Measurements from ENCODE around the gene AXIN2.

AXIN2 gene

DNA sequence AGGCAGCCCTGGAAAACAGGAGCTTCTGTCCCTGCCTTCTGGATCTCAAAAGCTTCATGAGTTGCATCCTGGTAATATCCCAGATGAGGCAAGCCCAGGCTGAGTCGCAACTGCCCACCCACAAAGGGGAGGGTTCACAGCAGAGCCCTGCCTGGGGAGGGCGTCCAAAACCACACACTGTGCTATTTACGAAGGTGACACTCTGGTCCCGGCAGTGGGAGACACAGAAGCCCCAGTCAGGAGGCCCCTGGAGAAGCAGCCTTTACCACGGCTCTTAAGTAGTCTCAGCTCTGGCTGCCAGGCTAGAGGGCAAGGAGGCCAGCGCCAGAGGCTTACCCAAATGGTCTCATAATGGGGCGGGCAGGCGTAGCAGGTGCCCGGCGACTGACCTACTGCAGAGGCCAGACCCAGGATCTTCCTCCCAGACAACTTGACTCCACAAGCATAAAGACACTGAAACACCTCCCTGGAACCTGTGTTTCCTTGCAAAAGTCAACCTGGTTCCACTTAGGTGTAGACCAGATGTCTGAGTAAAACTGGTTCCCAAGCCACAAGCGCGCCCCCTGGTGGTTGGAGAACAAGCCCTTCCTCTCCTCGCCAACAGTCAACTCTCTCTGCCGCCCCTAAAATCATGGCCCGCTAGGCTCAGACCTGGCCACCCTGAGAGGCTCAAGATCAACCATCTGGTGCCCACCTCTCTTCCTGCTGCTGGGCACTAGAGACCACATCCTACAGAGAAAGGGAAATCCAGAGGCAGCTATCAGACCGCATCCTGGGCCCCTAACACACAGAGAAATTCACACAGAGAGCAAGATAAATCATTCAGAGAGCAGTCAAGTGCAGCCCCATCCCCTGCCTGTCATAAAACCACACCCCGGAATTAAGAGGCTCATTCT is 5.2 kb downstream of the AXIN2 start:
- peak overlapping the region; percentile 5 for H3K4me3 ChIP-seq (ENCODE audit: low read depth, low read length)

DNA sequence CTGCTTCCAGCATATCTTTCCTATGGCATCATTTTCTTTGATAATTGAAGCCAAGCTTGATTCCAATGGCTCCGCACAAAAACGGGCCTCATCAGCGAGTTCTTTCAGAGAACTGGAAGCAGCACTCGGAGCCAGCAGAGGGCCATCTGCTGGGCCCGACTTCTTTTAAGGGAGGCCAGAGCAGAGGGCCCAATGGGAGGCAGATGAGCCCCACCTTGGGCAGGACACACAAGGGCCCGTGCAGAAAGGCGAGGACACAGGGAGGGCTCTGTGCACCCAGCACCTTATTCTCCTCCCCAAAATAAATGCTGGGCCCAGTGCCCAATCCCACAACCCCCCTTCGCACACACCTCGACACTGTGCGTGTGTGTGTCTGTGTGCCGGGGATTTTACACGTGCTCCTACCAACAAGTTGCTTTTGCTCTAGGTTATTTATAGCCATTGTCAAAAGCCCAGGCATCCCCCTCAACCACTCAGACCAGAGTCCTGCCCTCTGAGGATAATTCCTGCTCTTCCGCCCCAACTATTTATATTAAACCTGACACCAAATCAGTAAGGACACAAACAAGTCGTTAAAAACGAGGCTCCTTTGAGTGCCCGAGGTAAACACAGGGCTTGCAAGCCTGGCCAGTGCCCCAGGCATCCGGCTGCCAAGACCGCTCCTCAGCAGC is 6.8 kb downstream of the AXIN2 start:
- no peak overlapping the region for H3K4me3 ChIP-seq (ENCODE audit: low read depth, low read length)

DNA sequence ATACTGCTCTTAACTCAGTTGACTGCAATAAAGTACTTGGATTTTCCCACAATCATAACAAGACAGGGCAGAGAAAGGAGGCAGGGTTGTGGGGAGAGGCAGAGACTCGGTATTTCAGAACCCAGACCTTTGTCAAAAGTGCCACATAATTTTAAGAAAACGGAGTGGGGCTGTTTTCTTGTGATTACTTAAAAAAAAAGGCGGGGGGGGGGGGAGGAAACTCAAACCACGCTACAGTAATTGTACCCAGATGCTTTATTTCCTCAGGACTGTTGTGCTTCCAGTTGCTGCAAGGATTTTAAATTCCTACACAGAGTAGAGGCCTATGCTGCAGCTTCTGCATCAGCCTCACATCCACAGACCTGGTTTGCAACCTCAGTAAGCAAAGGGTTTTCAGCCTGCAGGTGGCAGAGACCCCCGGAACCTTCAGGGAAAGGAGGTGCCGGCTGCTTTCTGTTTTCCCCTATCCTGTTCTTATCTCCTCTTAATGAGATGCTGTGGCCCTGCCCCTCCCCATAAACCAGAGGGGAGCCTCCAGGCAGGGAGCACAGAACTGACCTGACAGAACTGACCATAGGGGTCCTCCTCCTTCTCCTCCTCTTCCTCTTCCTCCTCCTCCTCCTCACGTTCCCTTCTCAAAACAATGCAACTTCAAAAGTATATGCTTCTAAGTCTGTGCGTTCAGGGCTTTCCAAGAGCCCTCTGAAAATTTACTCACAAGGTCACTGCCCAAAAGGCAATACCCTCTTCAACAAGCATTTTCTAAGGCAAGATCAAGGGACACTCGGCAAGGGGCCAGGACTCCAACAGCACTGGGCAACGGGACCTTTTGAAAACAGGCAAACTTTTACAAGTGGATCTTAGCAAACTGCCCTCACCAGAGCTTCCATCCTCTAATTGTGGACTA is 7.5 kb downstream of the AXIN2 start:
- no peak overlapping the region for H3K4me3 ChIP-seq (ENCODE audit: low read depth, low read length)

DNA sequence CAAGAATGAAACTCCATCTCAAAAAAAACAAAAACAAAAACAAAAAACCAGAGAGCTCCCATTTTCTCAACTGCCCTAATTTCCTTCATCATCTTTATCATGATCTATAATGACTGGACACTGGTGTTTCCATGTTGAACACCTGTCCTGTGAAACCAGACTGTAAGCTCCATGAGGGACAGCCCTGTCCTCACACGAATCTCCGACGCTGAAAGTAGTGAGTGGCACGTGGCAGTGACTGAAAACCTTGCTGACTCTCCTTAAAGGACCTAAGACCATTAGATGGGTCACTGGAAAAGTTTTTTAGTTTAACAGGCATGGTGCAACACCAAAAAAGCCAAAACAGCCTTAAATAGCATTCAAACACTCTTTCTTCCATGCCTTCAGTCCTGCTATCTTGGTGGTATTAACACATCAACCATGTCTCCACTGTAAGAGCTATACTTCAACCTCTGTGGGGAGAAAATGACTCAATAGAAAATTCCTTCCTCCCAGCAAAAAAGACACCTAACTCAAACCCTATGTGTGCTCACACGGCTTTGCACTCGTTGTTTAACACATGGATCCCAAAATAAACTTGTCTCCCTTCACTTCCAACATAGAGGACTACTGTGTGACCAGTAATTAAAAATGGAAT is 8.3 kb downstream of the AXIN2 start:
- H3K4me3 ChIP-seq (ENCODE audit: low read depth, low read length) = no peak overlapping the region

DNA sequence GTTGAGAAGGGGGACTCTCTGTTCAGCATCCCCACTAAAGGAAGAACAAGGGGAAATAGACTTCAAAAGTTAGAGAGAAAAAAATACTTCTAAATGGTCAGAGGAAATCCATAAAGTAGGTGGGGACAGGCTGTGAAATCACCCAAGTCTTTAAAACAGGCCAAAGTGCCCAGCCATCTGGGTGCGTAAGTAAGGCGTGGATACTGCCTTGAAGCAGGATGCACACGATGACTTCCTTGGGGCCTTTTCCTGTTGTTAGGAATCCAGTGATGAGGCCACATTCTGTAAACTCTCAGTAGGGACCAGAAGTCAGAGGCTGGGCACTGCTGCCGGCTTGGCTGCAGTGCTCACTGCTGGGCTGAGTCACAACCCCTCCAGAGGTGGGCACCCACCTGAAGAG is 9.2 kb downstream of the AXIN2 start:
- no peak overlapping the region for H3K4me3 ChIP-seq (ENCODE audit: low read depth, low read length)

DNA sequence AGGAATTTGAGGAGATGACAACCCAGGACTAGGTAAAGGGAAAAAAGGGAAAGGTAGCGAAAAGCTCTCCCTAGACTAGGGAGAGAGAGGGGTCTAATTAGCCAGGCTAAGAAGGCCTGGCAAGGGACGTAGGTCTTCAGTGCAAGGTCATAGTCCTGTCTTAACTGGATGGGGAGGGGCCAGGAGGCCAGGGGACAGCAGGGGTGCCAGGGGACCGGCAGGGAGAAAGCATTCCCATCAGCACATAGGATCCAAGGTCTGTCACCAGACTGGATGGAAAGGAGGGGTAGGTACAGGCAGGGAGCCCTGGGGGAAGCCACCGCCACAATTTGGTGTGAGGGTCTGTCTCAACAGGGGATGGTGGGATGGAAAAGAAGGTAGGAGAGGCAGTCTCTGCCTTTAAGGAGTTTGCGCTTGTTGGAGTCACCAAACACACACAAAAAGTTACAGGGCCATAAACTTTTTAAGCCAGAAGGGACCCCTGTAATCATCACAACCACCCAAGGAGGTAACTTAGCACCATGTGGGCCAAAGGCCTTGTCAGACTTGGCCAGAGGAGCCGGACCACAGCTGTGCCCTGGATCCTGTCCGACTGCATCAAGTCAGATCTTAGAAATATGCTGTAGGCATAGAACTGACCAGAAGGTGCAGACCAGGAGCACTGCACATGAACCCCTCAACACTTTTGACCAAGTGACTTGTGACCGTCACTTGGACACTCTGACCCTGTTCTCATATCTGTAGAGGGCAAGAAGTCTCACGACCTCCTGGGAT is 10.0 kb downstream of the AXIN2 start:
- H3K4me3 ChIP-seq (ENCODE audit: low read depth, low read length) = no peak overlapping the region

DNA sequence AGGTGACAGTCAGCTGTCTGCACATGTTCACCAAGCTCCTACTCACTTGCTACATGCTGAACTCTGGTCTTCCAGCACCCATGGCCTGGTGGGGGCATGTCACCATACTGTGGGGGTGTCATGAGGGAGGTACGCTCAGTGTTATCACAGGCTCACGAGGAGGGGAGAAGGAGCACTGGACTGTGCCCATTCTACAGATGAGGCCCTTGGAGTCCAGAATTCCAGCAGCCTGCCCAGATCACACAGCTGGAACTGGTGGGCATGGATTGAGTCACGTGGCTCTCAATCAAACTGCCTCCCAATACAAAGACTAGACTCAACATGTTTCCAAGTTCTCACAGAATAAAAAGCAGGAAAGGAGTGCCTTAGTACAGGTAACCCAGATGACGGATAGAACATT is 10.7 kb downstream of the AXIN2 start:
- no peak overlapping the region for H3K4me3 ChIP-seq (ENCODE audit: low read depth, low read length)

DNA sequence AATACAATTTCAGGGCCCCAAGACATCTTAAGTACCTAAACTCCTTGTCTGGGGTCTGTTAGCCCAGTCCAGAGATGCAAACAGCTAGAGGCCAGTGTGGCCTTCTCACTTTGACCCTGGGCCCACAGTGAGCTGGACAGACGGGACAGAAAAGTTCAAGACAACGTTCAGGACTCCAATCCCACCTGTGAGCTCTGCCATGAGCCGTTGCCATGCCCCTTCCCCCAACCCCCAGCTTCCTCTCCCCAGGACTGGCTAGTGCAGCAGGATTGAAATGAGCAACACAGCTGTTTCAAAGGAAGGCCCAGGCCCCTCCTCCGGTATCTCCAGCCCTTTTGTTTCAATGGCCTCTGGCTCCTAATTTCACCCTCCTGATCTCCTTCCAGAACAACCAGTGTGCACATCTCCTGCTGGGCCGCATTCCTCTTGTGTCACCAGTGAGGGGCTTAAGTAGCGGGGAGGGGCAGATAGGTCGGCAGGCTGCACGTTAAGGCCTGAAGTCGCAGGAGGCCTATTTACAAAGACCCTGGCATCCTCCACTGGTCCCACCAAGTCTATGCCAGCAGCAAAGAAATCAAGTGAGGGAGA is 11.3 kb downstream of the AXIN2 start:
- H3K4me3 ChIP-seq (ENCODE audit: low read depth, low read length) = no peak overlapping the region

DNA sequence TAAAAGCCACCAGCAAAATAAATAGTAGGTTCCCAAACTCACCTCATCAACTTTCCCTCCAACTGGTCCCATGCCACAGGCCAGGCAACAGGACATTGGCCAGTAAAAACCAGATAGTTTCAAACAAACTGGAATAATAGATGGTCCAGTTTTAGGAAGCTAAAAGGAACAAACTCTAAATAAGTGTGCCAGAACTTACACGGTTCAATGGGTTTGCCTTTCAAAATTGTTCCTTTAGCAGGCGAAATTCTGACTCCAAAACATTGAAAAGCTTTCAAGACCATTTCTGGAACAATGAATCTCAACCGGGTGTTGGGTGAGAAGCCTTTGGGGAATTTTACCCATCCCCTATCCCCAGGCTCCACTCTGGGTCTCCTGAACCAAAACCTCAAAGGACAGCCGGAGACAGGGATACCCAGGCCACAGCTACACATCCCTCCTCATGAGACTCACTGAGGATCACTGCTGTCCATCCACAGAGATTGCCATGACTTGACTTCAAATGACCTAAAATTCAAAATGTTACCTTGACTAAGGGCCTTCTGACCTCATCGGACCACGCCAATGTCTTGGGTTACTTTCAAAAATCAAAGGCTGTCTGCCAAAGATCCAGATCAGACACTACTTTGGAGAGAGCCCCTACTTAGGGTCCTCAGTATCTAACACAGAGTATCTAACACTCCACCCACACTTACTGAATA is 13.0 kb downstream of the AXIN2 start:
- H3K4me3 ChIP-seq (ENCODE audit: low read depth, low read length) = no peak overlapping the region

DNA sequence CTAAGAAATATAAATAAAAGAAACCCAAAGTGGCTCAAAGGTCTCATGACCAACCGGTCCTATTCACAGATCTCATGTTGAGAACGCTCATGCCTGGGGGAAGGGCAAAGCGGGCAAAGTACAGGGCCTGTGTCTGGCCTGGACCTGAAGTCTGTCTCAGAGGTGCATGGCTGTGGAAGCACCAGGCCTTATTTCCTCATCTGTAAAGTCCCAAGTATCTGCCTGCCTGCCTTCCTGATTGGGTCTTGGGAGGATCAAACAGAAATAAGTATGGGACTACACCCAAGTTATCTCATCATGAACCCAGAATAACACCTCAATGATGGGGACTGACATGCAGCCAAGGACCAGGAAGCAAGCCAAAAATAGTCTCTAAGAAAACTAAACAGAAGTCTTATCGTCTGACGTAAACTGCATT is 14.2 kb downstream of the AXIN2 start:
- H3K4me3 ChIP-seq (ENCODE audit: low read depth, low read length) = no peak overlapping the region

DNA sequence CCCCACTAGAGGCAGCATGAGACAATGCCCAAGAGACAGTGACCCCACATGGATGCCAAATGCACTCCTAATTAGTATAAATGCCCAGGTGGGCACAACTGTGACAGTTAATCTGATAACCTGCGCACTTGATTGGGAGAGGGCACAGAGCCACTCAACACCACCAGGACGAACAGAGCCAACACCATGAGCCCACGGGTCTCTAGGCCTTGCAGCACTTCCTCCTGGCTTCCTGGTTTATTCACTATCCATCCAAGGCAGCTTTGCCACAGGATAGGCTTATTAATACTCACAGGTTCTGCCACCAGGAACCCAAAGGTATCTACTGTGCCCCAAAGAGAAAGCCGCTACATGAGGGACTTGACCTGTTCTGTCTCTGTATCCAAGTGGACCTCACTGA is 14.9 kb downstream of the AXIN2 start:
- no peak overlapping the region for H3K4me3 ChIP-seq (ENCODE audit: low read depth, low read length)

DNA sequence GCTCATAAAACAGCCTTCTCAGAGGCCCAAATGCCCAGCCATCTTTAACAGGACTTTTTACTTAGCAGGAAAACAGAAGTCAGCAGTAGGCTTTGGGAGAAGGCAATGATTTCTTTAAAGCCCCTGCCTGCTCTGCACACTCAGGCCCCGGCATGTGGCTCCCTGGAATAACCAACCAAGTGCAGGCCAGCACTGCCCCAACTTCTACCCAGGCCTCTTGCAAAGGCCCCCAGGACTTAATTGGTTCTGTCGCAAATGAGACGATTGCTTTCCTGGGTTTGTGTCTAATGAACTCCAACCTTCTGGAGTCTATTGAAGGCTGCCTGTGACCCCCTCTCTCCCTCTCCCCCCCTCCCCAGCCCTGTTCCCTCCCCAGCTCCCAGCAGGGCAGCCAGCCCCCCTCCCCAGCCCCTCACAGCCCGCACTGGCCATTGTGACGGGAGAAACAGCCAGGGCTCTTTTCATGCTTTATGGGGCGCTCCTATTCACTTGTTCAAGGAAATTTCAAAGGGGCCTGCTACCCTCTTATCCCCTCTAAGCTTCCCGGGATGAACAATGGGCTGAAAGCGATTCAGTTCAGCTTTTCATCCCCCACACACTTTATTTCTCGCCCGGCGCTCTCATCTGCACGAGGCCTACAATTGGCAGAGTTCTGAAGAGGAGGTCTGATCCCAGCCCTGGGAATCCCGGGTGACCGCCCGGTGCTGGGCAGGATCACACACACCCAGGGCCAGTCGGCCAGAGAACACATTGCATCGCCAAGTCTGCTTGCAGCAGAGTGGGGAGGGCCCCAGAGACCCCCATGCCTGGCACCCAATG is 15.5 kb downstream of the AXIN2 start:
- H3K4me3 ChIP-seq (ENCODE audit: low read depth, low read length) = no peak overlapping the region

DNA sequence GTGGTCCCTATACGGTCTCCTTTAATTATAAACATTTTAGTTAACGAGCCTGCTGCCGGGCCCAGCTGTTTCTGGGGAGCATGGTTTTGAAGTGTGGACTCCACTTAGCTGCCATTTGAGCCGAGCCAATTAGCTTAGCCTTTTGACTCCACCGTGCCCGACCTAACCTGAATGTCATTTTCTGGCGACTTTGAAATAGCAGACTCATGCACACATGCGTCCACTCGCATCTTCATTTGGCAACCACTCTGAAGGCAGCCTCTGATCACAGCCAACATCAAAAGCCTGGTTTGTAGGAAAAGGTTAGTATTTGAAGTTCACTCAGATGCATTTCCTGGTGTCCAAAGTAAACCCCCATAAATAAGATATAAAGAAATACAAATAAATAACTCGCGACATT is 16.8 kb downstream of the AXIN2 start:
- H3K4me3 ChIP-seq (ENCODE audit: low read depth, low read length) = no peak overlapping the region

DNA sequence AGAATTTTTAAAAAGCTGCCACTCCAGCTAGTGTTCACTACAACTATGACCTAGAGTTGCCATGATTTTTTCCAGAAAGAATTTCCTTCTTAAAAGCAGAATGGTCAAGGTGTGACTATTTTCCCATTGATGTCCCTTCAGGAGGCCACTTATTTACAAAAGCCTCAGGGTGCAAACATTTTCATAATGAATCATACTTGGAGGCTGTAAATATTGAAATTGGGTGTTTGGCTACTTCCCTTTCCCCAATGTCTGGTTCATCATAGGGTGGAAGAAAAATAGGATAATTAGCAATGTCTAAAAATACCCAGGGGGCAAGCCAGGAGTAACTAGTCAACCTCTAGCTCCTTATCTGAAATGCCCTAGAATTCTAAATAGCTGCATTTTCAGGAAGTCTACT is 18.8 kb downstream of the AXIN2 start:
- H3K4me3 ChIP-seq (ENCODE audit: low read depth, low read length) = no peak overlapping the region

DNA sequence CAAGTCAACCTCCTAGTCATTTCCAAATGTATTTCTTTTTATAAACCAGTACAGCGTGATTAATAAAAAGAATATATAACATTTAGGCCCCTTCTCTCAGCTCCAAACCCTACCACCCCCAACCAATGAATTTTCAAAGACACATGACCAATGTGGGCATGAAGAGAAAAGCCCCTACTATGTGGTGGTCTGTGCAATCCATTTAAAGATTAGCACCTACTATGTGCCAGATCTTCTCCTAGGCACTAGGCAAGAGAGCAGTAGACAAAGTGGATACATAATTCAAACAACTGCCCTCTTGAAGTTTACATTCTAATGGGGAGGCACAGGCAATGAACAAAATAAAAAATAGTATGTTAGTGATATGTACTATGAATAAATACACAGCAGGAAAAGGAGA is 19.4 kb downstream of the AXIN2 start:
- no peak overlapping the region for H3K4me3 ChIP-seq (ENCODE audit: low read depth, low read length)

DNA sequence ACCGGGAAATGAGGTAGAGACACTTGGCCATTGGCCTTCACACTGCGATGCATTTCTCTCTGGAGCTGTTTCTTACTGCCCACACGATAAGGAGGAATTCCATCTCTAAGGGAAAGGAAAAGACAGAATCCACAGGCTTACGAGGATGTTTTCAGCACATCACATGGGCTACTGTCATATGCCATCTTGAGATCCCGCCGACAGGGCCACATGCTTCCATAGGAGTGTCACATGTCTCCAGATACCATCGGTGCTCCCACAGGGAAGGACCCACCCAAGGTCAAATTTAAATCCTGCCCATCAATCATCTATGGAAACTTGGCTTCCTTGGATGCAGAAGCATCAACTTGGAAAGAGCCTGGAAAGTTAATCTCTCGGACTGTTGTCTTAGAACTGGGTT is 20.0 kb downstream of the AXIN2 start:
- no peak overlapping the region for H3K4me3 ChIP-seq (ENCODE audit: low read depth, low read length)

DNA sequence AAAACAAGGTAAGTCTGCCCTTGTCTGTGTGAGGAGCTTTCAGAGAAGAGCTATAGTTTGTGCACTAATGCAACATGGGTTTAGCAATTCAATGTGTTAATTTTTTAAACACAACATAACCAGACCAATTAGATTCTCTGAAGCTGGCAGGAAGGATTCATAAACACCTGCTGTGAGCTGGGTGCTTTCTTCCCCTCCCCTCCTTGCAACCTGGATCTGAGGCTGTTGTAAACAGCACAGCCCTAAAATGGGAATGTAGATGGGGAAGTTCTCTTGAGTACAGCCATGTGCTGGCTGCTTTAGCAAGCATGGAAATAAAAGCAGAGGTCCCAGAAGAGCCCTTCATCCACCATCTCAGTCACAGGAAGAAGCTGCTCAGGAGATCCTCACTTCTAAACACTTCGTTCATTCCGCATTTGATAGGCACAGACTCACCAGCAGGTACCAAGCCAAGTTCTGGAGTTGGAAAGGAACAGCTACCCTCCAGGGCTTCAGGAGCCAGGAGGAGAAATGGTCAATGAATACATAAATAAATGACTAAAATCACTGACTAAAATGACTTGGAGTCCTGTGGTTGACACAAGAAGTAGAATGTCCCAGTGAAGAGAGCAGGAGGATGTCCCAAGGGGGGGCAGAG is 21.7 kb downstream of the AXIN2 start:
- no peak overlapping the region for H3K4me3 ChIP-seq (ENCODE audit: low read depth, low read length)

Measured in iPS-11a (cell line).